Measurements from ENCODE around the gene RNF38. TPM values are rescaled to one million over a fixed set of nuclear protein-coding genes. Genes with fewer than 3 reads are reported as not detected.
"Not testable (repeated sequence)": the region's sequence is repeated elsewhere in the genome, so short reads cannot be mapped to it uniquely, and the experiment has no call there.

Gene RNF38
- total RNA-seq, 1 experiment from 2014 or later, result 13.5 TPM

DNA sequence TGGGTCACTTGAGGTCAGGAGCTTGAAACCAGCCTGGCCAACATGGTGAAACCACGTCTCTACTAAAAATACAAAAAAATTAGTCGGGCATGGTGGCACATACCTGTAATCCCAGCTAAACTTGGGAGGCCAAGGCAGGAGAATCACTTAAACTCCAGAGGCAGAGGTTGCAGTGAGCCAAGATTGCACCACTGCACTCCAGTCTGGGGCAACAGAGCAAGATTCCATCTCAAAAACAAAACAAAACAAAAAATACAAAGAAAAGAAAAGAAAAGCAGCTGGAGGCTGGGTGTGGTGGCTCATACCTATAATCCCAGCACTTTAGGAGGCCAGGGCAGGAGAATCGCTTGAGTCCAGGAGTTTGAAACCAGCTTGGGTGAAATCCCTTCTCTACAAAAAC, 105.1 kb downstream of the RNF38 start:
- DNase-seq (ENCODE audit: low read depth), result not testable (repeated sequence)

DNA sequence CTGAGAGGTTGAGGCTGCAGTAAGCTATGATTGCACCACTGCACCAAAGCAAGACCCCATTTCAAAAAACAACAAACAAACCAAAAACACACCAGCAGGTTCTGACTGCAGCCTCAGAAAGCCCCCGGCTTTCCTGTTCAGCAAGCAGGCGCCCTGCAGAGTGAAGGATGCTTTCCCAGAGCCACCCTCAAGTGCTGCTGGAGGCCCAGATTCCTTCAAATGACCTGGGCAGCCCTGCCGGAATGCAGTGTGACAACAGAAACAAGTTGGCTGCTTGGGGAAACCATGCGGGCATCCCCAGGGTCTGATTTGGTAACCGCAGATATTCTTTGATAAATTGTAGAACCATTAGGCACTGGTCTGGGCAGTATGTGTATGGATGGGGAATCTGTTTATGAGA, 106.2 kb downstream of the RNF38 start:
- no peak for DNase-seq (ENCODE audit: low read depth)

- DNase-seq (ENCODE audit: low read depth), result no peak
Observed at GRCh38 chr9:36293171-36293570, 106.9 kb downstream of the RNF38 start.

DNA sequence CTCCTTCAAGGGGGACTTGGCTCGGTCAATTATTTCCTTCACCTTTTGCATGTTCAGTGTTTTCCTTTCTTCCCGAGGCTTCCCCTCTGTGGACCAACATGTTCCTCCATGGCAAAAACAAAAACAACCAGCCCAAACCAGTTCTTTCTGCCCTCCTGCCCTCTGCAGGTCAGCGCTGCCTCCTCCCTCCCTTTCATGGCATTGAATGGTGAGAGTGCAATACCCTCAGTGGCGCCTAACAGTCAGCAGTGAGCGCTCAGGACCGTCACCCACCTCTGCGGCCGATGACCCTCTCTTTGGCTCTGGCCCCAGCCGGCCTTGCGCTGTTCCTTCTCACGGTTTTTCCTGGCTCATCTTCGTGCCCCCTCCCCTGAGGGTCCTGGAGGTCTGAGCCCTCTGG, 107.4 kb downstream of the RNF38 start:
- no peak for DNase-seq (ENCODE audit: low read depth)

GRCh38 chr9:36290996-36291395, 109.1 kb downstream of the RNF38 start:
- no peak for DNase-seq (ENCODE audit: low read depth)

- DNase-seq (ENCODE audit: low read depth), result no peak
Observed at GRCh38 chr9:36289836-36290435, 110.1 kb downstream of the RNF38 start.

DNA sequence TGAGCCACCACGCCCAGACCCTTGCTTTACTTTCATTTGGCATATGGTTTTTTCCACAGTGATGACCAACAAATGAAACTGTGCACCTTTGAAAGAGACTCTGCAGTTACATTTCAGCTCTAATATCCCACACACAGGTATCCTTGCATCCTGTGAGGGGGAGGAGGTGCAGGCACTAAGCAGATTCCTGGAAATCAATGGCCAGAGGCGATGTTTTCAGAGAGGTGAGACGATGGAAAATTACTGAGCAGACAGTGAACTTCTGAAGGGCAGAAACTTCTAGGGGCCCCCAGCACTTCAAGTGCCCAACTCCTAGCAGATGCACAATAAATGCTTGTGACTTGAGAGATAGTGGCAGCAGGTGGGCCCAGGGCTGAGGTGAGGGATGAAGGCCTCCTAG, 112.0 kb downstream of the RNF38 start:
- DNase-seq (ENCODE audit: low read depth), result no peak

Other genes starting within 250 kb of the RNF38 start
- gene CCIN, start 230.9 kb downstream of the RNF38 start, total RNA-seq (2014; rRNA removed), result 1.2 and 1.8 TPM in 2 replicates
- gene CLTA, start 209.3 kb downstream of the RNF38 start, total RNA-seq (2014; rRNA removed), result 418 and 464 TPM in 2 replicates
- 25.7 and 26.1 TPM in 2 replicates for gene GNE, start 141.8 kb downstream of the RNF38 start, total RNA-seq (2014; rRNA removed)
- 71.9 and 74.2 TPM in 2 replicates for gene MELK, start 172.6 kb upstream of the RNF38 start, total RNA-seq (2014; rRNA removed)

All from LHCN-M2 (cell line).